Measurements from ENCODE around the gene PEPD. TPM values are rescaled to one million over a fixed set of nuclear protein-coding genes. Genes with fewer than 3 reads are reported as not detected.
A peak's percentile ranks its signal among the peaks of the same experiment; 100 is the strongest.

PEPD gene
- total RNA-seq, 1 experiment from 2014 or later = 83.1 TPM

DNA sequence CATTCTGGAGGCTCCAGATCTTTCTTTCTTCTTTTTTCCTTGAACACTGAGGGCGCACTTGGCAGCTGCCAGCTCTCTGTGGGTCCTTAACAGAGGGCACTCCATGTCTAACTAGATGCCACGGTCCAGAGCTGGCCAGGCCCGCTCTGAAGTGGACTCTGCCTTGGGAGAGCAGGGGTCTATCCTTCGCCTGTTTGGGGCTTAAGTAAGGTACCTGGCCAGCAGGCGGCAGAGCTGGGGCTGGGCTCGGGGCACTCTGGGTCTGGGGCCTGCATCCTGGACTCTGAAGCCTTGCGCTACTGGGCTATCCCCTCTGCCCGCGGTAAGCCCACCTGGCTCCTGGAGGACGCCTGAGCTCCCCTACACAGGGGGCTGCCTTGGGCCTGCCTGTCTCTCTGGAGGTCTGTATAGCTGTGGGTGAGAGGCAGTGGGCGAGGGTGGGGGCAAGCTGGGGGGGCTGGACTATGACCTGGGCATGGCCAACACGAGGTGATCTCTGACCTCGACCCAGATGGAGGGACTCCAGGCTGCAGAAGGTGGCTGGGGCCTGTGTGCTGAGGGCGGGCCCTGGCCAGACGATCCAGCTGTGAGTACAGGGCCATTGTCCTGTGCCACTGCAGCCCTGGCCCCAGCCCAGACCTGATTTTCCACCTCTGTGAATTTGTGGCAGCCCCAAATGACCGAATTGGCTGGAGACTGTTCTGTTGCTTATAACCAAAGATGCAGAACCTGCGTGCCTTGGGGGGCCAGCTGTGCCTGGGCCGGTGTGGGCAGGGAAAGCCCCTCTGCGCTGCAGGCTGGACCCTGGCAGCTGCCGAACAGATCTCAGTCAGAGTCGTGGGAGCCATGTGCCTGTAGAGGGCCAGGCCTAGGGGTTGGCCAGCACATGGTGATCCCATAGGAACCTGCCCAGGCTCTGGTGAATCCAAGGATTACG, 121.6 kb downstream of the PEPD start:
- H3K36me3 Mint-ChIP-seq = no peaks in the 10 kb centered on the region
- ChIA-PET POLR2A (no interaction called here), CTCF (interaction anchor here (1.0 to 6.2 kb wide), 8 partner anchors 7 to 378 kb away, joined by 3 to 46 read pairs (median 4); no protein-coding TSS in a partner anchor)
- H3K27ac Mint-ChIP-seq = no peak overlapping the region
- H3K9me3 Mint-ChIP-seq = no peaks in the 10 kb centered on the region
- H3K4me3 Mint-ChIP-seq = no peak overlapping the region
- peaks cover 5% of the 10 kb centered on the region for H3K4me1 Mint-ChIP-seq
- peak; percentile 51 for TF ChIP-seq GABPB1 (CRISPR knock-in tag; IDR thresholded peaks at IDR 0.05)
- TF ChIP-seq NFYB (CRISPR knock-in tag; conservative IDR thresholded peaks at IDR 0.05; ENCODE audit: low read depth) = no peak
- TF ChIP-seq, protein P1, sequence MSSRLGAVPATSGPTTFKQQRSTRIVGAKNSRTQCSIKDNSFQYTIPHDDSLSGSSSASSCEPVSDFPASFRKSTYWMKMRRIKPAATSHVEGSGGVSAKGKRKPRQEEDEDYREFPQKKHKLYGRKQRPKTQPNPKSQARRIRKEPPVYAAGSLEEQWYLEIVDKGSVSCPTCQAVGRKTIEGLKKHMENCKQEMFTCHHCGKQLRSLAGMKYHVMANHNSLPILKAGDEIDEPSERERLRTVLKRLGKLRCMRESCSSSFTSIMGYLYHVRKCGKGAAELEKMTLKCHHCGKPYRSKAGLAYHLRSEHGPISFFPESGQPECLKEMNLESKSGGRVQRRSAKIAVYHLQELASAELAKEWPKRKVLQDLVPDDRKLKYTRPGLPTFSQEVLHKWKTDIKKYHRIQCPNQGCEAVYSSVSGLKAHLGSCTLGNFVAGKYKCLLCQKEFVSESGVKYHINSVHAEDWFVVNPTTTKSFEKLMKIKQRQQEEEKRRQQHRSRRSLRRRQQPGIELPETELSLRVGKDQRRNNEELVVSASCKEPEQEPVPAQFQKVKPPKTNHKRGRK (CRISPR knock-in tag; IDR thresholded peaks at IDR 0.05; ENCODE audit: borderline replicate concordance) = no peak
- TF ChIP-seq CBFB (CRISPR knock-in tag; IDR thresholded peaks at IDR 0.05; ENCODE audit: low read depth) = no peak
- no peaks in the 10 kb centered on the region for H3K27me3 Mint-ChIP-seq (ENCODE audit: low read depth)
- peak; percentile 21 for DNase-seq (ENCODE audit: low spot score)
- ATAC-seq = peak; percentile 20; the same call in 1 of the 2 replicates

GRCh38 chr19:33399081-33399744, 122.4 kb downstream of the PEPD start:
- POLR2A ChIA-PET = interaction anchor here (2.7 kb wide), 1 partner anchor 25 kb away, joined by 10 read pairs; the partner anchor contains the start of gene CEBPG
- H3K27me3 Mint-ChIP-seq (ENCODE audit: low read depth) = no peaks in the 10 kb centered on the region

More at GRCh38 chr19:33399081-33399744, 122.4 kb downstream of the PEPD start:
- Mint-ChIP-seq H3K36me3 (no peaks in the 10 kb centered on the region), H3K4me1 (peaks cover 5% of the 10 kb centered on the region), H3K4me3 (no peak overlapping the region), H3K27ac (peak overlapping the region; percentile 21; the same call in 1 of the 2 replicates), H3K9me3 (no peaks in the 10 kb centered on the region)
- CTCF ChIA-PET = interaction anchor here (0.7 to 6.2 kb wide), 11 partner anchors 8 to 379 kb away, joined by 3 to 46 read pairs (median 5); partner anchors contain the start of gene CEBPG
- DNase-seq (ENCODE audit: low spot score) (peak; percentile 9), ATAC-seq (no peak)
- TF ChIP-seq OVOL2 (CRISPR knock-in tag; IDR thresholded peaks at IDR 0.05; ENCODE audit: borderline replicate concordance) (no peak), ZNF281 (CRISPR knock-in tag; IDR thresholded peaks at IDR 0.05) (no peak), SMAD4 (CRISPR knock-in tag; IDR thresholded peaks at IDR 0.05) (no peak), TCF7 (CRISPR knock-in tag; IDR thresholded peaks at IDR 0.05; ENCODE audit: low read depth) (no peak), NFATC4 (CRISPR knock-in tag; IDR thresholded peaks at IDR 0.05) (no peak), ZNF416 (CRISPR knock-in tag; IDR thresholded peaks at IDR 0.05) (no peak), ZNF317 (CRISPR knock-in tag; IDR thresholded peaks at IDR 0.05; ENCODE audit: borderline replicate concordance, low read depth) (no peak), FOXJ3 (CRISPR knock-in tag; IDR thresholded peaks at IDR 0.05; ENCODE audit: borderline replicate concordance) (no peak), ZMAT4 (CRISPR knock-in tag; IDR thresholded peaks at IDR 0.05) (no peak), MYBL2 (CRISPR knock-in tag; IDR thresholded peaks at IDR 0.05) (no peak), FOXP1 (CRISPR knock-in tag; IDR thresholded peaks at IDR 0.05; ENCODE audit: borderline replicate concordance) (no peak), ETV6 (CRISPR knock-in tag; IDR thresholded peaks at IDR 0.05) (no peak), MAX (CRISPR knock-in tag; IDR thresholded peaks at IDR 0.05) (no peak), ZNF396 (CRISPR knock-in tag; IDR thresholded peaks at IDR 0.05; ENCODE audit: borderline replicate concordance) (no peak), SMAD3 (CRISPR knock-in tag; IDR thresholded peaks at IDR 0.05; ENCODE audit: borderline replicate concordance) (no peak), FOXP4 (CRISPR knock-in tag; IDR thresholded peaks at IDR 0.05) (no peak), NR1H2 (CRISPR knock-in tag; IDR thresholded peaks at IDR 0.05) (no peak), NFYB (CRISPR knock-in tag; conservative IDR thresholded peaks at IDR 0.05; ENCODE audit: low read depth) (no peak)
- TF ChIP-seq, protein P2, sequence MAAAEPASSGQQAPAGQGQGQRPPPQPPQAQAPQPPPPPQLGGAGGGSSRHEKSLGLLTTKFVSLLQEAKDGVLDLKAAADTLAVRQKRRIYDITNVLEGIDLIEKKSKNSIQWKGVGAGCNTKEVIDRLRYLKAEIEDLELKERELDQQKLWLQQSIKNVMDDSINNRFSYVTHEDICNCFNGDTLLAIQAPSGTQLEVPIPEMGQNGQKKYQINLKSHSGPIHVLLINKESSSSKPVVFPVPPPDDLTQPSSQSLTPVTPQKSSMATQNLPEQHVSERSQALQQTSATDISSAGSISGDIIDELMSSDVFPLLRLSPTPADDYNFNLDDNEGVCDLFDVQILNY (CRISPR knock-in tag; IDR thresholded peaks at IDR 0.05) = no peak
- TF ChIP-seq, protein P3, sequence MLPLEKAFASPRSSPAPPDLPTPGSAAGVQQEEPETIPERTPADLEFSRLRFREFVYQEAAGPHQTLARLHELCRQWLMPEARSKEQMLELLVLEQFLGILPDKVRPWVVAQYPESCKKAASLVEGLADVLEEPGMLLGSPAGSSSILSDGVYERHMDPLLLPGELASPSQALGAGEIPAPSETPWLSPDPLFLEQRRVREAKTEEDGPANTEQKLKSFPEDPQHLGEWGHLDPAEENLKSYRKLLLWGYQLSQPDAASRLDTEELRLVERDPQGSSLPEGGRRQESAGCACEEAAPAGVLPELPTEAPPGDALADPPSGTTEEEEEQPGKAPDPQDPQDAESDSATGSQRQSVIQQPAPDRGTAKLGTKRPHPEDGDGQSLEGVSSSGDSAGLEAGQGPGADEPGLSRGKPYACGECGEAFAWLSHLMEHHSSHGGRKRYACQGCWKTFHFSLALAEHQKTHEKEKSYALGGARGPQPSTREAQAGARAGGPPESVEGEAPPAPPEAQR (CRISPR knock-in tag; IDR thresholded peaks at IDR 0.05) = no peak

Data from WTC11 (cell line).